ENCODE results near the gene MYLK.
A peak's percentile ranks its signal among the peaks of the same experiment; 100 is the strongest.

MYLK gene

DNA sequence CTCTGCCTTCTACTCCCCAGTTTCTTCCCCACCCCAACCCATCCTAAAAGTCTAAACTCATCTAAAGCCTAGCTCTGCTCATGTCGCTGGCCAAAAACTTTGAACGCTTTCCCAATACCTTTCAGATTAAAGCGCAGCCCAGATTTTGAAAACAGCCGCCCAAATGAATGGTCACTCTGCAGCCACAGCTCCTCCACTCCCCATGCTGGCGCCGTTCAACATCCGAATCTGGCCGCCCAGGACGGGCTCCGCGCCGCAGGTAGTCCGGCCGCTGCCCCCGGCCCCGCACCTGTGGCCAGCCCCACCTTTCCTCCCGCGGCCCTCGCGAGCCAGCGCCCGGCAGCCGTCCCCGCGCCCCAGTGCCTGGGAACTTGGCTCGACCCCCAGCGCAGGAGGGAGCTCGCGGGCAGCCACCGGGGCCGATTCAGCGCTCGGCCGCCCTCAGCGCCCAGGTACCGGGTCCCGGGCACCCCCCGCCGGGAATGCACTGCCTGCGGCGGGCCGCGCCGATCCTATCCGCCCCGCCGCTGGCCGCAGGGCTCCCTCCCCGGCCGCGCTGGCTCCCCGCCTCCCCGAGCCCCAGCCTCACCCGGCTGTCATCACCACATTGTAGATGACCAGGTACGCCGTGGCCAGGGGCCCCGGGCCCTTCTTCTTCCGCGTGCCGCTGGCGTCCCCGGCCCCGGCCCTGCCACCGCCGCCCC, 299.7 kb downstream of the MYLK start:
- DNase-seq (ENCODE audit: low read depth, low spot score): no peak
- no peak overlapping the region for H3K27ac ChIP-seq
- no peak for TF ChIP-seq EZH2 (IDR thresholded peaks at IDR 0.05)

DNA sequence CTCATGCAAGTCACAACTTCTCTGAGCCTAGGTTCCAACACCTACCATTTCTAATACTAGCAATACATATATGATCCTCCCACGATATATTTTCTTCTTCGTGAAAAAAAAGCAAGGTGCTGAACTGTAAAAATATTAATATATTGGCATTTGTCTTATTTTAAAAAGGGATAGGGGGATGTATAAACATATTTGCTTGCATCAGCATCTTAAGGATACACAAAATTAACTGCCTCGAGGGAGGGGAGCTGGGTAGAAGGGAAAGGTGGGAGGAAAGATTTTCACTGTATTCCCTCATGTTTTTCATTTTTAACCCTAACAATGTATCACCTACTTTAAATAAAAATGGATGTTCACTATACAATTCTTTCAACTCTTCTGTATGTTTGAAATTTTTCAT, 300.6 kb downstream of the MYLK start:
- peaks cover 39% of the 10 kb centered on the region for H3K36me3 ChIP-seq (ENCODE audit: insufficient read depth, low read length)
- H3K4me3 ChIP-seq: peak overlapping the region; percentile 96
- TF ChIP-seq POLR2AphosphoS5 (IDR thresholded peaks at IDR 0.05; ENCODE audit: borderline replicate concordance, low read depth, low read length) (no peak; the same call in 1 of the 2 replicates), EZH2 (IDR thresholded peaks at IDR 0.05) (no peak), FOXP2 (optimal IDR thresholded peaks at IDR 0.05; ENCODE audit: control extremely low read depth, extremely low read length, insufficient read depth) (no peak)
- DNase-seq (ENCODE audit: low read depth, low spot score): no peak
- no peak overlapping the region for H3K27ac ChIP-seq
- peak overlapping the region; percentile 77 for H3K9ac ChIP-seq (ENCODE audit: insufficient read length)
- H3K9me3 ChIP-seq (ENCODE audit: low read depth, low read length): no peaks in the 10 kb centered on the region

More for the DNA sequence above, 299.7 kb downstream of the MYLK start:
- Histone ChIP-seq H3K36me3 (ENCODE audit: insufficient read depth, low read length) (peaks cover 33% of the 10 kb centered on the region), H3K9me3 (ENCODE audit: low read depth, low read length) (peaks cover 2% of the 10 kb centered on the region; the same call in 1 of the 2 replicates), H3K4me3 (peak overlapping the region; percentile 96), H3K9ac (ENCODE audit: insufficient read length) (peak overlapping the region; percentile 77)

DNA sequence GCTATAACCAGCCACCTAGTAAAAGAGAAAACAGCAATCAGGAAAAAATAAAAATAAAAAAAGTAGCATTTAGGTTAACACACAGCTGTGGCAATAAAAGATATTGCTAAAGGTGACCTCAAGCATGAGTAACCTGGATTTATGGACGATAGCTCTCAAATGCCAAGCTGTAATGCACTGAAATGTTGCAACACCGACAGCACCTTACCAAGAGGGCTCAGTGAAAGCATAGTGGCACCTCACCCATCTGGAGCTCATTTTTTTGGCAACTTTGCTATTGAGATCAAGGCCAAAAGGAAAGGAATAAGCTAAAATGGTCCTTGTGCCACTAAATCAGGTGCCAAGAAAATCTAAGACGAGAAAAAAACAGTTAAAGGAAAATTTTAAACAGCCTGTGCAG, 301.8 kb downstream of the MYLK start:
- no peak overlapping the region for H3K27ac ChIP-seq
- no peak overlapping the region for H3K4me3 ChIP-seq
- DNase-seq (ENCODE audit: low read depth, low spot score): no peak
- no peak overlapping the region for H3K9ac ChIP-seq (ENCODE audit: insufficient read length)
- TF ChIP-seq EZH2 (IDR thresholded peaks at IDR 0.05) (no peak), FOXP2 (optimal IDR thresholded peaks at IDR 0.05; ENCODE audit: control extremely low read depth, extremely low read length, insufficient read depth) (no peak), POLR2AphosphoS5 (IDR thresholded peaks at IDR 0.05; ENCODE audit: borderline replicate concordance, low read depth, low read length) (no peak)
- peaks cover 37% of the 10 kb centered on the region for H3K36me3 ChIP-seq (ENCODE audit: insufficient read depth, low read length)
- H3K9me3 ChIP-seq (ENCODE audit: low read depth, low read length): no peaks in the 10 kb centered on the region

DNA sequence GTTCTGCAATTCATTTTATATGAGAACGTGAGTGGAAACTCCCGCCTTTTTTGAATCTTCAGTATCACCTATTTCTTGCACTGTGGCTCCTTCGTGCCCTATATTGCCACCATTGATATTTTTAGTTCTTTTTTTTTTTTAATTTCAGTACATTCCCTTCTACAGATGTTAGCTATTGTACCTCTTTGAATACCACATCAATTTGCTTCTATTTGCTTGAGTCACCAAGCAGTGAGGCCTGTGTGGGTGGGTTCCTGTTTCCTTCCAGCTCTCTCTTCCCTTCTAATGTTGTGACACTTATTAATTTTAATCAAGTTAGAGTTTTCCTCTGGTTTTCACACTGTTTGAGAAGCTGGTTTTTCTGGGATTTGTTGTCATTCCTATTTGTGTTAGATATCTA, 308.0 kb downstream of the MYLK start:
- no peak for DNase-seq (ENCODE audit: low read depth, low spot score)
- H3K4me3 ChIP-seq: no peak overlapping the region
- no peak overlapping the region for H3K9ac ChIP-seq (ENCODE audit: insufficient read length)
- H3K36me3 ChIP-seq (ENCODE audit: insufficient read depth, low read length): peaks cover 37% of the 10 kb centered on the region
- no peaks in the 10 kb centered on the region for H3K9me3 ChIP-seq (ENCODE audit: low read depth, low read length)
- TF ChIP-seq POLR2AphosphoS5 (IDR thresholded peaks at IDR 0.05; ENCODE audit: borderline replicate concordance, low read depth, low read length): no peak
- no peak for TF ChIP-seq FOXP2 (optimal IDR thresholded peaks at IDR 0.05; ENCODE audit: control extremely low read depth, extremely low read length, insufficient read depth)
- no peak for TF ChIP-seq EZH2 (IDR thresholded peaks at IDR 0.05)
- H3K27ac ChIP-seq: no peak overlapping the region

DNA sequence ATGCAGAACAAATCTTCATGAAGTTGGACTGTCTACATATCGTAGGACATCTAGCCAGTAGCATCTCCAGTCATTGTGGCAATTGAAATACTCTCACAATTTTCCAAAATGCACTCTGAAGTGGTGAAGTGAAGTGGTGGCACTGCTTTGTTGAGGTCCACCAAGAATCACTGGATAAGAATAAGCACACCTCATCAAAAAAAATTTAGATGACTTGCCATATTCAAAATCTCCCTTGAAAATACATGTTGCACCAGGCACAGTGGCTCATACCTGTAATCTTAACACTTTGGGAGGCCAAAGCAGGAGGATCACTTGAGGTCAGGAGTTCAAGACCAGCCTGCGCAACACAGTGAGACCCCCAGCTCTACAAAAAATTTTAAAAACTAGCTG, 312.2 kb downstream of the MYLK start:
- no peak overlapping the region for H3K4me3 ChIP-seq
- DNase-seq (ENCODE audit: low read depth, low spot score): no peak
- no peak overlapping the region for H3K27ac ChIP-seq
- no peak overlapping the region for H3K9ac ChIP-seq (ENCODE audit: insufficient read length)
- TF ChIP-seq EZH2 (IDR thresholded peaks at IDR 0.05) (no peak), POLR2AphosphoS5 (IDR thresholded peaks at IDR 0.05; ENCODE audit: borderline replicate concordance, low read depth, low read length) (no peak), FOXP2 (optimal IDR thresholded peaks at IDR 0.05; ENCODE audit: control extremely low read depth, extremely low read length, insufficient read depth) (no peak)
- H3K9me3 ChIP-seq (ENCODE audit: low read depth, low read length): no peaks in the 10 kb centered on the region
- peaks cover 17% of the 10 kb centered on the region for H3K36me3 ChIP-seq (ENCODE audit: insufficient read depth, low read length)

DNA sequence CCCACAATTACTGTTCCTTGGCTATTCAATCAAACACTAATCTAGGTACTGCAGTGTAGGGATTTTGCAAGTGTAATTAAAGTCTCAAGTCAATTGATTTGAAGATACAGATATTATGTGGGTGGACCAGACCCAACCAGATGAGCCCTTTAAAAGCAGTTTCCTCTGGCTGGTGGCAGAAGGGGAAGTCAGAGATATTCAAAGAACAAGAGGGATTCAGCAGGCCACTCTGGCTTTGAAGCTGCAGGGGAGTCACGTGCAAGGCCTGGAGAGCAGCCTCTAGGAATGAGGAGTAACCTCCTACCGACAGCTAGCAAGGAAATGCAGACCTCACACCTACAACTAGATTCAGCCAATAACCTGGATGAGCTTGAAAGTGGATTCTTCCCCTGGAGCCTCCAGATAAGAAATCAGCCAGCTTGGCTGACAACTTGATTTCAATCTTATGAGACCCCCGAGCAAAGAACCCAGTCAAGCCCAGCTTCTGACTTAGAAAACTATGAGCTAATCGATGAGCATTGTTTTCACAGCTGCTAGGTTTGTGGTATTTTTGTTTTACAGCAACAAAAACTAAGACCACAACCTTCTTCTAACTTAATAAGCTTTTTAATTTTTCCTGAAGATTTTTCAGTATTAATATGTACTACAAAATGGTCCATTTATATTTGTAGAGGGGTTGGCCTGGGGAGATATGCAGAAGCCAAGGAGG, 312.7 kb downstream of the MYLK start:
- H3K36me3 ChIP-seq (ENCODE audit: insufficient read depth, low read length): peaks cover 15% of the 10 kb centered on the region
- TF ChIP-seq EZH2 (IDR thresholded peaks at IDR 0.05): no peak
- TF ChIP-seq POLR2AphosphoS5 (IDR thresholded peaks at IDR 0.05; ENCODE audit: borderline replicate concordance, low read depth, low read length): no peak
- TF ChIP-seq FOXP2 (optimal IDR thresholded peaks at IDR 0.05; ENCODE audit: control extremely low read depth, extremely low read length, insufficient read depth): no peak
- no peak overlapping the region for H3K4me3 ChIP-seq
- no peak for DNase-seq (ENCODE audit: low read depth, low spot score)
- H3K9ac ChIP-seq (ENCODE audit: insufficient read length): no peak overlapping the region
- no peak overlapping the region for H3K27ac ChIP-seq
- no peaks in the 10 kb centered on the region for H3K9me3 ChIP-seq (ENCODE audit: low read depth, low read length)

DNA sequence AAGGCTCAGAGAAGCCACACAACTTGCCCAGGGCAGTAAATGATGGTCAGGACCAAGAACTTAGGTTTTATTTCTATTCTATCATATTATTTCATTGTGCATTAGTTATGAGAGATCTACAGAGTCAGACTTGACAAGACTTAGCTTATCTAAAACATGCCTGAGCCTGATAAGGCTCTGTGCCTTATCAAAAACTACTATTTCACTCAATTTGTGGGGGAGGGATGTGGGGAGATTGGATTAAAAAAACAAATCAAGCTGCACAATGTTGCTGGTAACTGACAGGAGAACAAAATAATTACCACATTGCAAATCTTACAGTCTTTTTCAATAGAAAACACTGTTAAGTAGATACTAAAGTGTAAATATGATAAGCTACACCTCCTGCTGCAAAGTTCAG, 315.3 kb downstream of the MYLK start:
- H3K9me3 ChIP-seq (ENCODE audit: low read depth, low read length): no peaks in the 10 kb centered on the region
- no peak overlapping the region for H3K27ac ChIP-seq
- H3K9ac ChIP-seq (ENCODE audit: insufficient read length): no peak overlapping the region
- peaks cover 10% of the 10 kb centered on the region for H3K36me3 ChIP-seq (ENCODE audit: insufficient read depth, low read length)
- TF ChIP-seq FOXP2 (optimal IDR thresholded peaks at IDR 0.05; ENCODE audit: control extremely low read depth, extremely low read length, insufficient read depth): no peak
- no peak for TF ChIP-seq POLR2AphosphoS5 (IDR thresholded peaks at IDR 0.05; ENCODE audit: borderline replicate concordance, low read depth, low read length)
- no peak for TF ChIP-seq EZH2 (IDR thresholded peaks at IDR 0.05)
- no peak for DNase-seq (ENCODE audit: low read depth, low spot score)
- H3K4me3 ChIP-seq: no peak overlapping the region

DNA sequence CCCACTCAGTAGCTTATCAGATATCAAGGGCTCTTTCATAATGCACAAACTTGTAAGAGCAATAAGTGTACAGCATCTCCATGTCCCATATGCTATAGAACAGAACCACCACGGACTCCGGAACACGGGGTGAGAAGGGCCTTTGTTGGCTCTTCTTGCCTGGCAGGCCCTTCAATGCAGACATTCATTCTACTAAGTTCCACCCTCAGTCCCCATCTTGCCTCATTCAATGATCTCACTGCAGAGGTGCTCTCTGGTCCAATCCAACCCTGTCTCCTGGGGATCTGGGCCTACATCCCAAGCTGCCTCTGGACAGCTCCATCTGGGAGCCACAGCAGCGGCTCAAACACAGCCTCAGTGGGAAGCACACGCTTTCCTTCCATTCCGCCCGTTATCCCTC, 316.1 kb downstream of the MYLK start:
- TF ChIP-seq EZH2 (IDR thresholded peaks at IDR 0.05) (no peak), FOXP2 (optimal IDR thresholded peaks at IDR 0.05; ENCODE audit: control extremely low read depth, extremely low read length, insufficient read depth) (no peak), POLR2AphosphoS5 (IDR thresholded peaks at IDR 0.05; ENCODE audit: borderline replicate concordance, low read depth, low read length) (no peak)
- no peak overlapping the region for H3K9ac ChIP-seq (ENCODE audit: insufficient read length)
- H3K27ac ChIP-seq: no peak overlapping the region
- peaks cover 10% of the 10 kb centered on the region for H3K36me3 ChIP-seq (ENCODE audit: insufficient read depth, low read length)
- no peak for DNase-seq (ENCODE audit: low read depth, low spot score)
- no peak overlapping the region for H3K4me3 ChIP-seq
- no peaks in the 10 kb centered on the region for H3K9me3 ChIP-seq (ENCODE audit: low read depth, low read length)

Measured in SK-N-MC (cell line).